H9 (cell line): Measurements from ENCODE around the gene DGLUCY. TPM values are rescaled to one million over a fixed set of nuclear protein-coding genes. Genes with fewer than 3 reads are reported as not detected.

Experiments used
- DNase-seq: peaks from one replicate; pipeline ENCODE4 v3.0.0-alpha.2; 2017
- H2AFZ ChIP-seq: one replicate; pipeline ENCODE4 v1.6.1; 2013; ENCODE audit warnings: mild to moderate bottlenecking, low read length, control low read depth, moderate library complexity
- H2AK5ac ChIP-seq: 2 replicates; pipeline ENCODE4 v1.6.1; 2013; ENCODE audit warnings: low read length, control low read depth, mixed read lengths; ENCODE audit not compliant: insufficient read length
- H2BK120ac ChIP-seq: one replicate; pipeline ENCODE4 v1.6.1; 2013; ENCODE audit warnings: low read depth, mild to moderate bottlenecking, low read length, control low read depth, inconsistent platforms; ENCODE audit not compliant: poor library complexity, severe bottlenecking
- H2BK12ac ChIP-seq: 2 replicates; pipeline ENCODE4 v1.6.1; 2013; ENCODE audit warnings: low read length, control low read depth, mixed read lengths, low read depth; ENCODE audit not compliant: insufficient read length
- H2BK15ac ChIP-seq: 2 replicates; pipeline ENCODE4 v1.6.1; 2013; ENCODE audit warnings: low read depth, low read length, control low read depth
- H2BK20ac ChIP-seq: one replicate; pipeline ENCODE4 v1.6.1; 2013; ENCODE audit warnings: low read depth, mild to moderate bottlenecking, low read length, control low read depth, inconsistent platforms; ENCODE audit not compliant: poor library complexity, severe bottlenecking
- H2BK5ac ChIP-seq: 2 replicates; pipeline ENCODE4 v1.6.1; 2013; ENCODE audit warnings: low read length, control low read depth, mixed read lengths; ENCODE audit not compliant: insufficient read length
- H3K14ac ChIP-seq: 2 replicates; pipeline ENCODE4 v1.6.1; 2013; ENCODE audit warnings: low read length, control low read depth; ENCODE audit not compliant: insufficient read depth
- H3K18ac ChIP-seq: 2 replicates; pipeline ENCODE4 v1.6.1; 2013; ENCODE audit warnings: low read depth, mild to moderate bottlenecking, mixed read lengths, low read length, control low read depth; ENCODE audit not compliant: insufficient read length
- H3K23ac ChIP-seq: 2 replicates; pipeline ENCODE4 v1.6.1; 2013; ENCODE audit warnings: low read length, control low read depth, mixed read lengths, low read depth; ENCODE audit not compliant: insufficient read length
- H3K23me2 ChIP-seq: 2 replicates; pipeline ENCODE4 v1.6.1; 2013; ENCODE audit warnings: low read depth, mild to moderate bottlenecking, mixed read lengths, low read length, control low read depth; ENCODE audit not compliant: insufficient read length, poor library complexity, severe bottlenecking
- H3K27ac ChIP-seq: 2 replicates; pipeline ENCODE4 v1.5.1; 2013; ENCODE audit warnings: low read length, control low read depth, mixed read lengths, low read depth; ENCODE audit not compliant: insufficient read length
- H3K27me3 ChIP-seq: 2 replicates; pipeline ENCODE4 v1.6.1; 2013; ENCODE audit warnings: low read length, control low read depth, inconsistent platforms; ENCODE audit not compliant: insufficient read depth
- H3K4ac ChIP-seq: 2 replicates; pipeline ENCODE4 v1.6.1; 2013; ENCODE audit warnings: low read depth, mild to moderate bottlenecking, control low read depth, inconsistent platforms, low read length, moderate library complexity
- H3K4me1 ChIP-seq: 2 replicates; pipeline ENCODE4 v1.6.1; 2013; ENCODE audit warnings: low read length, control low read depth, inconsistent platforms; ENCODE audit not compliant: insufficient read depth
- H3K4me2 ChIP-seq: 2 replicates; pipeline ENCODE4 v1.6.1; 2013; ENCODE audit warnings: low read length, control low read depth, mixed read lengths; ENCODE audit not compliant: insufficient read length, insufficient read depth
- H3K56ac ChIP-seq: 2 replicates; pipeline ENCODE4 v1.6.1; 2013; ENCODE audit warnings: low read depth, mild to moderate bottlenecking, mixed read lengths, low read length, control low read depth; ENCODE audit not compliant: insufficient read length
- H3K79me1 ChIP-seq: 2 replicates; pipeline ENCODE4 v1.6.1; 2013; ENCODE audit warnings: low read depth, mild to moderate bottlenecking, moderate library complexity, low read length, control low read depth, inconsistent platforms; ENCODE audit not compliant: insufficient read depth, poor library complexity, severe bottlenecking
- H3K79me2 ChIP-seq: 2 replicates; pipeline ENCODE4 v1.6.1; 2013; ENCODE audit warnings: low read length, control low read depth, inconsistent platforms; ENCODE audit not compliant: insufficient read depth
- H3K9ac ChIP-seq: 2 replicates; pipeline ENCODE4 v1.6.1; 2013; ENCODE audit warnings: low read length, control low read depth, mixed read lengths; ENCODE audit not compliant: insufficient read length; ENCODE audit errors: extremely low read depth
- H3K9me3 ChIP-seq: one replicate; pipeline ENCODE4 v1.6.1; 2013; ENCODE audit warnings: low read depth, low read length, inconsistent platforms; ENCODE audit not compliant: control insufficient read depth
- H3T11ph ChIP-seq: one replicate; pipeline ENCODE4 v1.6.1; 2013; ENCODE audit warnings: mild to moderate bottlenecking, low read length, control low read depth, inconsistent platforms
- H4K20me1 ChIP-seq: one replicate; pipeline ENCODE4 v1.6.1; 2013; ENCODE audit not compliant: control insufficient read depth, insufficient read length, insufficient read depth
- H4K5ac ChIP-seq: 2 replicates; pipeline ENCODE4 v1.6.1; 2013; ENCODE audit warnings: low read depth, mild to moderate bottlenecking, mixed read lengths, low read length, control low read depth; ENCODE audit not compliant: insufficient read length
- H4K8ac ChIP-seq: replicated peaks from 2 replicates; pipeline ENCODE4 v1.6.1; 2013; ENCODE audit warnings: low read length, control low read depth, mixed read lengths, low read depth; ENCODE audit not compliant: insufficient read length
- H4K91ac ChIP-seq: 2 replicates; pipeline ENCODE4 v1.6.1; 2013; ENCODE audit warnings: low read depth, mild to moderate bottlenecking, moderate library complexity, mixed read lengths, low read length, control low read depth; ENCODE audit not compliant: insufficient read length
- H3K27ac Mint-ChIP-seq, 3 experiments: 2 replicates in 2 of 3; 3 replicates in 1 of 3; pipeline ENCODE4 v1.8.0; 2020 to 2021; ENCODE audit warnings: mixed read lengths in 3 of 3, mild to moderate bottlenecking in 1 of 3, moderate library complexity in 1 of 3
- H3K27me3 Mint-ChIP-seq: 2 replicates; pipeline ENCODE4 v1.8.0; 2021; ENCODE audit warnings: low read depth, mild to moderate bottlenecking, moderate library complexity, mixed read lengths
- H3K36me3 Mint-ChIP-seq, 3 experiments: 2 replicates in 2 of 3; 3 replicates in 1 of 3; pipeline ENCODE4 v1.8.0; 2020 to 2021; ENCODE audit warnings: low read depth in 3 of 3, mixed read lengths in 3 of 3; ENCODE audit not compliant: insufficient read depth in 1 of 3
- H3K4me1 Mint-ChIP-seq, 2 experiments: 2 replicates each; pipeline ENCODE4 v1.8.0; 2020; ENCODE audit warnings: mixed read lengths in 2 of 2
- H3K4me3 Mint-ChIP-seq, 2 experiments: 2 replicates in 1 of 2; 3 replicates in 1 of 2; pipeline ENCODE4 v1.8.0; 2020 to 2021; ENCODE audit warnings: mild to moderate bottlenecking in 2 of 2, mixed read lengths in 2 of 2, moderate library complexity in 1 of 2
- H3K9me3 Mint-ChIP-seq, 2 experiments: 2 replicates in 1 of 2; 3 replicates in 1 of 2; pipeline ENCODE4 v1.8.0; 2020; ENCODE audit warnings: mild to moderate bottlenecking in 2 of 2, mixed read lengths in 2 of 2, moderate library complexity in 1 of 2
- CTCF ChIP-seq: fragments of 200-600 bp; sonication (generic); conservative IDR thresholded peaks from 3 replicates; pipeline ENCODE4 v1.8.0; 2021; ENCODE audit warnings: antibody characterized with exemption, mild to moderate bottlenecking
- WGBS: extraction: QIAGEN DNeasy Blood & Tissue Kit; methylation state at CpG from one replicate; pipeline ENCODE4 v1.1.7; 2013; ENCODE audit warnings: missing lambda C conversion rate, low lambda C conversion rate, mixed read lengths; ENCODE audit not compliant: insufficient read length; ENCODE audit errors: extremely low coverage; 5-methylcytosine and 5-hydroxymethylcytosine counted together
- total RNA-seq: library from RNA; stranded (reverse); gene quantifications from 2 replicates; pipeline ENCODE4 v1.2.1, GENCODE V29; 2021

DGLUCY gene
- total RNA-seq, 1 experiment from 2014 or later = 29.6 TPM

GRCh38 chr14:91169951-91170350 lies 56.1 kb downstream of the DGLUCY start:
- no peak for DNase-seq
- H3K27ac ChIP-seq = no peak overlapping the region
- no peak overlapping the region for H3K4me3 Mint-ChIP-seq
- no peak overlapping the region for H2BK5ac ChIP-seq
- H3K23ac ChIP-seq = no peak overlapping the region
- WGBS = no CpG with 5 or more reads among the region's 8 CpGs
- no peaks in the 10 kb centered on the region for H3K9me3 ChIP-seq
- H3K9me3 Mint-ChIP-seq = no peaks in the 10 kb centered on the region
- H3K14ac ChIP-seq = no peak overlapping the region
- no peak overlapping the region for H3T11ph ChIP-seq
- H2AK5ac ChIP-seq = no peak overlapping the region
- no peaks in the 10 kb centered on the region for H3K79me2 ChIP-seq
- no peak overlapping the region for H3K4ac ChIP-seq
- no peak overlapping the region for H3K4me2 ChIP-seq
- no peak overlapping the region for H2BK20ac ChIP-seq
- no peaks in the 10 kb centered on the region for H3K23me2 ChIP-seq
- no peak overlapping the region for H2BK12ac ChIP-seq
- H4K91ac ChIP-seq = no peak overlapping the region
- H3K56ac ChIP-seq = no peak overlapping the region
- H2BK15ac ChIP-seq = no peak overlapping the region
- no peak overlapping the region for H4K5ac ChIP-seq
- no peaks in the 10 kb centered on the region for H3K27me3 ChIP-seq
- no peak overlapping the region for H2AFZ ChIP-seq
- peaks cover 0 to 27% (median 18%) of the 10 kb centered on the region in 3 experiments; a peak in 5 of 7 replicates for H3K36me3 Mint-ChIP-seq
- no peak for TF ChIP-seq CTCF
- no peaks in the 10 kb centered on the region for H4K20me1 ChIP-seq
- H2BK120ac ChIP-seq = no peak overlapping the region
- no peak overlapping the region for H3K27ac Mint-ChIP-seq
- H4K8ac ChIP-seq = no peak overlapping the region
- no peaks in the 10 kb centered on the region for H3K79me1 ChIP-seq
- H3K18ac ChIP-seq = no peak overlapping the region
- H3K4me1 Mint-ChIP-seq = peaks cover 0 to 2% of the 10 kb centered on the region in 2 experiments; a peak in 1 of 4 replicates
- no peak overlapping the region for H3K9ac ChIP-seq
- no peaks in the 10 kb centered on the region for H3K27me3 Mint-ChIP-seq
- H3K4me1 ChIP-seq = no peaks in the 10 kb centered on the region
